Frontal cortex (tissue), 4 donors: Measurements from ENCODE around the gene PPIP5K1. TPM values are rescaled to one million over a fixed set of nuclear protein-coding genes. Genes with fewer than 3 reads are reported as not detected.
"Not testable (repeated sequence)": the region's sequence is repeated elsewhere in the genome, so short reads cannot be mapped to it uniquely, and the experiment has no call there.

ENCODE experiments used
- DNase-seq, 2 donors: peaks; one replicate each; pipeline ENCODE4 v3.0.0; 2012; ENCODE audit warnings: low spot score in 2 of 2
- FAIRE-seq: peaks from 2 replicates; lab custom pipeline; 2012; peaks lifted over from hg19 to GRCh38; lab: Jason Lieb, UNC
- total RNA-seq: library from RNA; depleted of rRNA; stranded (reverse); fragments of >200 nt; gene quantifications from one replicate; pipeline ENCODE4 v1.2.3, GENCODE V29; 2014
- donor health status: control.
- donor health status: control.
- donor health status: control.

PPIP5K1 gene
- total RNA-seq, 1 donor from 2014 or later = 21.6 TPM

GRCh38 chr15:43550527-43551363 is 39.3 kb downstream of the PPIP5K1 start:
- FAIRE-seq (no peak), DNase-seq (no peak)

GRCh38 chr15:43547539-43547938 is 42.5 kb downstream of the PPIP5K1 start:
- DNase-seq (no peak), FAIRE-seq (no peak)

GRCh38 chr15:43545426-43545825 is 44.6 kb downstream of the PPIP5K1 start:
- FAIRE-seq (no peak), DNase-seq (no peak)

- FAIRE-seq = no peak
Measured at GRCh38 chr15:43544266-43544665, 45.7 kb downstream of the PPIP5K1 start.

GRCh38 chr15:43541785-43542184 is 48.2 kb downstream of the PPIP5K1 start:
- DNase-seq = no peak
- FAIRE-seq = no peak

More at GRCh38 chr15:43544266-43544665, 45.7 kb downstream of the PPIP5K1 start:
- no peak for DNase-seq

- DNase-seq = no peak
- FAIRE-seq = no peak
Measured at GRCh38 chr15:43538091-43538490, 51.9 kb downstream of the PPIP5K1 start.

- DNase-seq (no peak), FAIRE-seq (no peak)
Measured at GRCh38 chr15:43534897-43535296, 55.1 kb downstream of the PPIP5K1 start.

GRCh38 chr15:43532826-43533225 is 57.2 kb downstream of the PPIP5K1 start:
- not testable (repeated sequence) for FAIRE-seq, DNase-seq

GRCh38 chr15:43531018-43531670 is 58.9 kb downstream of the PPIP5K1 start:
- DNase-seq (peak in 1 of 2 donors; percentile 6), FAIRE-seq (no peak)

GRCh38 chr15:43529587-43530345 is 60.2 kb downstream of the PPIP5K1 start:
- FAIRE-seq = no peak
- no peak for DNase-seq

GRCh38 chr15:43529141-43529540 is 60.9 kb downstream of the PPIP5K1 start:
- DNase-seq = no peak
- no peak for FAIRE-seq

GRCh38 chr15:43528542-43529007 is 61.4 kb downstream of the PPIP5K1 start:
- DNase-seq = no peak
- FAIRE-seq = no peak

GRCh38 chr15:43527802-43528541 is 62.0 kb downstream of the PPIP5K1 start:
- DNase-seq = no peak
- FAIRE-seq = no peak

GRCh38 chr15:43527016-43527801 is 62.8 kb downstream of the PPIP5K1 start:
- DNase-seq (peak in 1 of 2 donors; percentile 13), FAIRE-seq (no peak)

GRCh38 chr15:43526261-43526930 is 63.6 kb downstream of the PPIP5K1 start:
- DNase-seq = peak in 1 of 2 donors; percentile 6
- FAIRE-seq = no peak

GRCh38 chr15:43525131-43525530 is 64.9 kb downstream of the PPIP5K1 start:
- no peak for FAIRE-seq

GRCh38 chr15:43524254-43524845 is 65.7 kb downstream of the PPIP5K1 start:
- no peak for DNase-seq
- FAIRE-seq = no peak

More at GRCh38 chr15:43525131-43525530, 64.9 kb downstream of the PPIP5K1 start:
- no peak for DNase-seq

GRCh38 chr15:43523646-43524045 is 66.4 kb downstream of the PPIP5K1 start:
- no peak for FAIRE-seq
- DNase-seq = no peak
